K562 (cell line): ENCODE measurements around the gene DROSHA. TPM values are rescaled to one million over a fixed set of nuclear protein-coding genes. Genes with fewer than 3 reads are reported as not detected.

ENCODE experiments used
- ATAC-seq: fragments of 200-7000 bp; cut with Tn5 transposase; 3 replicates; pipeline ENCODE4 v1.9.1; 2020; ENCODE audit warnings: moderate library complexity
- BruUV-seq: library from RNA; stranded (reverse); fragments of 400-500 nt; replicated peaks from 2 replicates; lab custom pipeline; 2021; lab: Mats Ljungman, UMichigan
- CTCF ChIA-PET: fragments of 300-600 bp; formaldehyde crosslinking; extraction: SDS; loops from one replicate; lab custom pipeline; 2021; ENCODE audit warnings: low intra/inter-chr PET ratio; lab: Yijun Ruan, JAX
- POLR2A ChIA-PET: fragments of 300-600, 350-650 bp; sonication (Branson Sonifier 250); formaldehyde crosslinking; extraction: SDS; loops from one replicate; lab custom pipeline; 2021; ENCODE audit warnings: antibody characterized with exemption, inconsistent platforms; lab: Yijun Ruan, JAX
- DNase-seq, 4 experiments: peaks; one replicate each; pipeline versions ENCODE4 v3.0.0 to v3.0.0-alpha.2; 2011 to 2018; ENCODE audit warnings: low spot score in 3 of 4, mixed read lengths in 3 of 4; ENCODE audit errors: extremely low read depth in 1 of 4
- FAIRE-seq: peaks from 2 replicates; lab custom pipeline; 2011; peaks lifted over from hg19 to GRCh38; lab: Jason Lieb, UNC
- H2AFZ ChIP-seq: 2 replicates; pipeline ENCODE4 v1.6.0; 2011; ENCODE audit warnings: low read depth, low read length, control low read depth, inconsistent platforms
- H3K27ac ChIP-seq: fragments of 200-600 bp; 3 replicates; pipeline ENCODE4 v1.8.0; 2011; ENCODE audit warnings: low read depth, mild to moderate bottlenecking, control low read depth, inconsistent platforms, low read length, moderate library complexity, mixed read lengths; ENCODE audit errors: extremely low read depth
- H3K27me3 ChIP-seq, 2 experiments: fragments of 300-600 bp in 1 of 2; 2 replicates in 1 of 2; 3 replicates in 1 of 2; pipeline versions ENCODE4 v1.6.0 to v1.8.0; 2011; ENCODE audit warnings: inconsistent platforms in 2 of 2, low read length in 2 of 2, mild to moderate bottlenecking in 1 of 2, mixed read lengths in 1 of 2, moderate library complexity in 1 of 2; ENCODE audit not compliant: control insufficient read depth in 2 of 2, insufficient read depth in 2 of 2
- H3K36me3 ChIP-seq: fragments of 300-600 bp; 3 replicates; pipeline ENCODE4 v1.8.0; 2011; ENCODE audit warnings: mild to moderate bottlenecking, low read length, inconsistent platforms; ENCODE audit not compliant: control insufficient read depth, insufficient read depth
- H3K4me1 ChIP-seq, 2 experiments: fragments of 200-600 bp in 1 of 2; replicated peaks in 1 of 2; 2 replicates in 1 of 2; 3 replicates in 1 of 2; pipeline versions ENCODE4 v1.5.1 to v1.8.0; 2011; ENCODE audit warnings: inconsistent platforms in 2 of 2, low read length in 2 of 2, mild to moderate bottlenecking in 1 of 2, mixed read lengths in 1 of 2, moderate library complexity in 1 of 2; ENCODE audit not compliant: control insufficient read depth in 2 of 2, insufficient read depth in 2 of 2
- H3K4me2 ChIP-seq: 2 replicates; pipeline ENCODE4 v1.6.1; 2011; ENCODE audit warnings: low read length, control low read depth, inconsistent platforms, mixed read lengths; ENCODE audit not compliant: insufficient read depth
- H3K4me3 ChIP-seq: fragments of 200-600 bp; sonication (generic), shearing (Covaris generic); 2 replicates; pipeline ENCODE4 v1.5.1; 2016; ENCODE audit warnings: control low read depth, inconsistent platforms
- H3K79me2 ChIP-seq: fragments of 200-600 bp; 3 replicates; pipeline ENCODE4 v1.8.0; 2011; ENCODE audit warnings: low read length, inconsistent platforms; ENCODE audit not compliant: control insufficient read depth, insufficient read depth
- H3K9ac ChIP-seq, 2 experiments: 2 replicates each; pipeline versions ENCODE4 v1.6.0 to v1.6.1; 2011; ENCODE audit warnings: low read depth in 2 of 2, low read length in 2 of 2, control low read depth in 1 of 2, inconsistent platforms in 1 of 2, mild to moderate bottlenecking in 1 of 2, mixed read lengths in 1 of 2; ENCODE audit not compliant: insufficient read depth in 1 of 2
- H3K9me1 ChIP-seq: one replicate; pipeline ENCODE4 v1.6.0; 2011; ENCODE audit warnings: inconsistent platforms, mild to moderate bottlenecking, low read length, moderate library complexity; ENCODE audit not compliant: control insufficient read depth, insufficient read depth
- H3K9me3 ChIP-seq: replicated peaks from 2 replicates; pipeline ENCODE4 v1.5.1; 2011; ENCODE audit warnings: low read depth, low read length, inconsistent platforms; ENCODE audit not compliant: control insufficient read depth, insufficient read depth
- H4K20me1 ChIP-seq: replicated peaks from 2 replicates; pipeline ENCODE4 v1.6.1; 2011; ENCODE audit warnings: low read length, inconsistent platforms, mixed read lengths; ENCODE audit not compliant: control insufficient read depth, insufficient read depth
- BRF1 ChIP-seq: IDR thresholded peaks from 3 replicates; pipeline ENCODE4 v1.6.1; 2011; ENCODE audit warnings: borderline replicate concordance, mild to moderate bottlenecking; ENCODE audit not compliant: insufficient read length; ENCODE audit errors: extremely low read depth
- EP400 ChIP-seq: fragments of 450-650 bp; IDR thresholded peaks from 2 replicates; pipeline ENCODE4 v1.6.1; 2017; ENCODE audit warnings: antibody characterized with exemption, mild to moderate bottlenecking, moderate library complexity
- HOMEZ ChIP-seq: fragments of 250-450 bp; sonication (Bioruptor Pico); IDR thresholded peaks from 2 replicates; pipeline ENCODE4 v1.4.0; 2020; ENCODE audit warnings: mild to moderate bottlenecking, moderate library complexity
- KHSRP ChIP-seq: fragments of 450-650 bp; IDR thresholded peaks from 2 replicates; pipeline ENCODE4 v1.6.1; 2017
- MAFK ChIP-seq: IDR thresholded peaks from 2 replicates; pipeline ENCODE4 v1.6.1; 2011; ENCODE audit warnings: low read length, improper control_type of control experiment
- MBD2 ChIP-seq: sonication (generic); IDR thresholded peaks from 2 replicates; pipeline ENCODE4 v1.6.1; 2016; ENCODE audit warnings: low read depth, borderline replicate concordance
- MYBL2 ChIP-seq, 2 experiments: fragments of 450-650 bp in 1 of 2; sonication (generic) in 1 of 2; formaldehyde crosslinking in 1 of 2; IDR thresholded peaks; 2 replicates each; pipeline versions ENCODE4 v1.6.1 to v1.8.1; 2017 to 2022; ENCODE audit warnings: borderline replicate concordance in 1 of 2, inconsistent platforms in 1 of 2, low read depth in 1 of 2, mild to moderate bottlenecking in 1 of 2, missing genetic modification reagents in 1 of 2, moderate library complexity in 1 of 2
- RBM17 ChIP-seq: fragments of 200-400 bp; formaldehyde crosslinking; IDR thresholded peaks from 2 replicates; pipeline ENCODE4 v1.6.1; 2017; ENCODE audit warnings: low read depth, mild to moderate bottlenecking, low read length, borderline replicate concordance
- RFX1 ChIP-seq: fragments of 450-650 bp; IDR thresholded peaks from 2 replicates; pipeline ENCODE4 v1.6.1; 2016; ENCODE audit warnings: mild to moderate bottlenecking, moderate library complexity
- RFX7 ChIP-seq: fragments of 250-450 bp; sonication (Bioruptor Pico); IDR thresholded peaks from 2 replicates; pipeline ENCODE4 v1.5.1; 2021; ENCODE audit warnings: mild to moderate bottlenecking
- RREB1 ChIP-seq: fragments of 250-450 bp; sonication (Bioruptor Pico); IDR thresholded peaks from 2 replicates; pipeline ENCODE4 v1.4.0; 2020
- SRSF1 ChIP-seq: fragments of 200-400 bp; formaldehyde crosslinking; IDR thresholded peaks from 2 replicates; pipeline ENCODE4 v1.6.1; 2017; ENCODE audit warnings: mild to moderate bottlenecking, low read depth, low read length, moderate library complexity
- TRIM28 ChIP-seq: fragments of 450-650 bp; IDR thresholded peaks from 2 replicates; pipeline ENCODE4 v1.6.1; 2017
- ZNF311 ChIP-seq: fragments of 250-450 bp; sonication (Bioruptor Pico); IDR thresholded peaks from 2 replicates; pipeline ENCODE4 v1.4.0; 2020; ENCODE audit warnings: mild to moderate bottlenecking, moderate library complexity
- ZNF384 ChIP-seq: IDR thresholded peaks from 2 replicates; pipeline ENCODE4 v1.6.1; 2012; ENCODE audit warnings: low read depth, low read length, improper control_type of control experiment
- ZNF551 ChIP-seq: fragments of 250-450 bp; sonication (Bioruptor Pico); IDR thresholded peaks from 2 replicates; pipeline ENCODE4 v1.5.0; 2021; ENCODE audit warnings: mild to moderate bottlenecking, moderate library complexity
- ZNF699 ChIP-seq: fragments of 250-450 bp; sonication (Bioruptor Pico); IDR thresholded peaks from 2 replicates; pipeline ENCODE4 v1.8.0; 2021; ENCODE audit warnings: mild to moderate bottlenecking, moderate library complexity; ENCODE audit not compliant: insufficient replicate concordance
- WGBS: fragments of 100-300 bp; shearing (Covaris generic); methylation state at CpG from one replicate; pipeline ENCODE4 v1.1.6; 2016; ENCODE audit warnings: low coverage, mixed read lengths; ENCODE audit not compliant: insufficient coverage; ENCODE audit errors: missing lambda C conversion rate; 5-methylcytosine and 5-hydroxymethylcytosine counted together
- in situ Hi-C: fragments of 300-500 bp; cut with MboI; formaldehyde crosslinking; loops from 4 replicates; pipeline ENCODE4 v1.15.0; 2018; ENCODE audit warnings: inconsistent platforms, mixed read lengths
- intact Hi-C: fragments of 100-400 bp; cut with micrococcal nuclease; formaldehyde crosslinking; loops from 2 replicates; pipeline ENCODE4 v1.14.2; 2022
- polyA plus RNA-seq, 8 experiments: library from polyadenylated mRNA; depleted of rRNA in 4 of 8; stranded (reverse) in 5 of 8; unstranded in 3 of 8; fragments of >200 nt; fragmentation: Nextera tagmentation in 2 of 8; fragmentation: Illumina TruSeq in 1 of 8; extraction: Ambion mirVana in 2 of 8; extraction: Trizol in 1 of 8; gene quantifications; 2 replicates each; pipeline versions ENCODE4 v1.2.1 to v1.2.3, GENCODE V29; 2011 to 2014; ENCODE audit warnings: inconsistent platforms in 1 of 8, missing spikeins in 1 of 8
- total RNA-seq, 7 experiments: library from RNA; depleted of rRNA in 6 of 7; stranded (reverse); fragments of >200 nt in 6 of 7; fragmentation: Illumina TruSeq in 2 of 7; extraction: Trizol in 2 of 7; gene quantifications; 2 replicates each; pipeline versions ENCODE4 v1.2.1 to v1.2.3, GENCODE V29; 2011 to 2021; ENCODE audit warnings: low replicate concordance in 1 of 7

Gene DROSHA
- total and polyA plus RNA-seq, 9 of the 15 experiments (the other 6 are each of a cell fraction or from before 2014, with no cell fraction given): 52.5 to 109 (median 68.9) TPM

- TF ChIP-seq RREB1 (CRISPR knock-in tag) (no peak), ZNF384 (no peak), BRF1 (no peak), KHSRP (no peak)
These were observed 114.4 kb downstream of the DROSHA start (continued) for GRCh38 chr5:31417512-31417911.

- Histone ChIP-seq H3K9me3 (no peaks in the 10 kb centered on the region), H4K20me1 (no peaks in the 10 kb centered on the region), H3K9me1 (no peaks in the 10 kb centered on the region), H3K79me2 (no peaks in the 10 kb centered on the region), H3K36me3 (peaks cover 96% of the 10 kb centered on the region), H3K4me2 (no peak overlapping the region), H3K27me3 (no peaks in the 10 kb centered on the region), H3K4me1 (no peaks in the 10 kb centered on the region), H3K27ac (no peak overlapping the region), H2AFZ (no peak overlapping the region), H3K4me3 (no peak overlapping the region), H3K9ac (no peak overlapping the region)
- intact Hi-C loops: no loop called here
- CTCF ChIA-PET: no interaction called here
- no TSS peak for BruUV-seq
- 98% methylated on average over 3 of the region's 3 CpGs for WGBS
- in situ Hi-C loops: no loop called here
- ATAC-seq (no peak), DNase-seq (no peak), FAIRE-seq (no peak)
- POLR2A ChIA-PET: no interaction called here
- TF ChIP-seq MBD2 (no peak), SRSF1 (no peak), ZNF551 (CRISPR knock-in tag) (no peak), RFX7 (CRISPR knock-in tag) (no peak), RFX1 (no peak), HOMEZ (CRISPR knock-in tag) (no peak), ZNF311 (CRISPR knock-in tag) (no peak), ZNF699 (CRISPR knock-in tag) (no peak), MAFK (no peak), RBM17 (no peak), EP400 (no peak), TRIM28 (no peak), MYBL2 (IDR thresholded peaks at IDR 0.05; ENCODE audit: low read depth) (no peak), MYBL2 (CRISPR knock-in tag; IDR thresholded peaks at IDR 0.05; ENCODE audit: borderline replicate concordance) (no peak)
These were observed 115.3 kb downstream of the DROSHA start for GRCh38 chr5:31416547-31416946.
